M059J (cell line): ENCODE results near the gene RASL10B. TPM values are rescaled to one million over a fixed set of nuclear protein-coding genes. Genes with fewer than 3 reads are reported as not detected.

ENCODE experiments used
- DNase-seq: peaks from one replicate; pipeline ENCODE4 v3.0.0-alpha.2; 2012; ENCODE audit warnings: low read depth
- total RNA-seq: library from RNA; depleted of rRNA; stranded (reverse); fragments of >200 nt; shearing (Covaris generic); gene quantifications from 2 replicates; pipeline ENCODE4 v1.2.3, GENCODE V29; 2014

Gene RASL10B
- total RNA-seq, 1 experiment from 2014 or later, result 0.89 TPM

- DNase-seq, result no peak
Observed at GRCh38 chr17:35717475-35717874, 14.0 kb upstream of the RASL10B start.

GRCh38 chr17:35723735-35724134 lies 7.7 kb upstream of the RASL10B start:
- no peak for DNase-seq

GRCh38 chr17:35725058-35725457 lies 6.4 kb upstream of the RASL10B start:
- no peak for DNase-seq

- DNase-seq, result no peak
Observed at GRCh38 chr17:35725802-35726126, 5.7 kb upstream of the RASL10B start.

- peak; percentile 78 for DNase-seq
Observed at GRCh38 chr17:35726127-35726952, 5.1 kb upstream of the RASL10B start.

GRCh38 chr17:35726953-35727460 lies 4.4 kb upstream of the RASL10B start:
- DNase-seq, result no peak

- DNase-seq, result no peak
Observed at GRCh38 chr17:35727635-35728034, 3.8 kb upstream of the RASL10B start.

- DNase-seq, result no peak
Observed at GRCh38 chr17:35728551-35728950, 2.9 kb upstream of the RASL10B start.

GRCh38 chr17:35729405-35729833 lies 2.0 kb upstream of the RASL10B start:
- DNase-seq, result no peak

GRCh38 chr17:35730400-35731005 lies 936 bp upstream of the RASL10B start:
- no peak for DNase-seq

- DNase-seq, result no peak
Observed at GRCh38 chr17:35731917-35732805, 722 bp downstream of the RASL10B start.

- no peak for DNase-seq
Observed at GRCh38 chr17:35732806-35733136, 1.3 kb downstream of the RASL10B start.

- peak; percentile 44 for DNase-seq
Observed at GRCh38 chr17:35733366-35733765, 1.9 kb downstream of the RASL10B start.

GRCh38 chr17:35734396-35734795 lies 3.0 kb downstream of the RASL10B start:
- no peak for DNase-seq

GRCh38 chr17:35735036-35735805 lies 3.8 kb downstream of the RASL10B start:
- no peak for DNase-seq

- DNase-seq, result no peak
Observed at GRCh38 chr17:35736236-35736635, 4.8 kb downstream of the RASL10B start.

GRCh38 chr17:35738519-35739133 lies 7.2 kb downstream of the RASL10B start:
- no peak for DNase-seq

GRCh38 chr17:35740216-35740615 lies 8.8 kb downstream of the RASL10B start:
- DNase-seq, result no peak

- no peak for DNase-seq
Observed at GRCh38 chr17:35740997-35741931, 9.8 kb downstream of the RASL10B start.

GRCh38 chr17:35742496-35742895 lies 11.1 kb downstream of the RASL10B start:
- DNase-seq, result no peak
